ENCODE results near the gene TRAF2.
"Not testable (repeated sequence)": the region's sequence is repeated elsewhere in the genome, so short reads cannot be mapped to it uniquely, and the experiment has no call there.

TRAF2 gene

GRCh38 chr9:136857581-136858412 lies 28.5 kb upstream of the TRAF2 start:
- DNase-seq (ENCODE audit: low spot score) = no peak

GRCh38 chr9:136858452-136858843 lies 27.9 kb upstream of the TRAF2 start:
- DNase-seq (ENCODE audit: low spot score) = no peak

- DNase-seq (ENCODE audit: low spot score) = no peak
Observed at GRCh38 chr9:136858844-136859757, 27.2 kb upstream of the TRAF2 start.

- DNase-seq (ENCODE audit: low spot score) = no peak
Observed at GRCh38 chr9:136860529-136860928, 25.8 kb upstream of the TRAF2 start.

- DNase-seq (ENCODE audit: low spot score) = no peak
Observed at GRCh38 chr9:136860933-136861873, 25.1 kb upstream of the TRAF2 start.

GRCh38 chr9:136861874-136862457 lies 24.4 kb upstream of the TRAF2 start:
- no peak for DNase-seq (ENCODE audit: low spot score)

GRCh38 chr9:136862849-136863622 lies 23.3 kb upstream of the TRAF2 start:
- DNase-seq (ENCODE audit: low spot score) = no peak

- DNase-seq (ENCODE audit: low spot score) = no peak
Observed at GRCh38 chr9:136863623-136864273, 22.6 kb upstream of the TRAF2 start.

GRCh38 chr9:136865041-136865767 lies 21.1 kb upstream of the TRAF2 start:
- DNase-seq (ENCODE audit: low spot score) = no peak

- DNase-seq (ENCODE audit: low spot score) = no peak
Observed at GRCh38 chr9:136865768-136866103, 20.6 kb upstream of the TRAF2 start.

GRCh38 chr9:136866898-136867421 lies 19.4 kb upstream of the TRAF2 start:
- DNase-seq (ENCODE audit: low spot score) = not testable (repeated sequence)

- no peak for DNase-seq (ENCODE audit: low spot score)
Observed at GRCh38 chr9:136867480-136867879, 18.8 kb upstream of the TRAF2 start.

GRCh38 chr9:136867917-136868316 lies 18.4 kb upstream of the TRAF2 start:
- DNase-seq (ENCODE audit: low spot score) = no peak

GRCh38 chr9:136868644-136869043 lies 17.7 kb upstream of the TRAF2 start:
- no peak for DNase-seq (ENCODE audit: low spot score)

- not testable (repeated sequence) for DNase-seq (ENCODE audit: low spot score)
Observed at GRCh38 chr9:136869611-136870010, 16.7 kb upstream of the TRAF2 start.

GRCh38 chr9:136875155-136875554 lies 11.2 kb upstream of the TRAF2 start:
- no peak for DNase-seq (ENCODE audit: low spot score)

GRCh38 chr9:136876476-136876875 lies 9.8 kb upstream of the TRAF2 start:
- no peak for DNase-seq (ENCODE audit: low spot score)

GRCh38 chr9:136880651-136881050 lies 5.7 kb upstream of the TRAF2 start:
- no peak for DNase-seq (ENCODE audit: low spot score)

- DNase-seq (ENCODE audit: low spot score) = peak; percentile 88
Observed at GRCh38 chr9:136881691-136882108, 4.6 kb upstream of the TRAF2 start.
